ENCODE results near the gene SEMA6D.

The SEMA6D gene

DNA sequence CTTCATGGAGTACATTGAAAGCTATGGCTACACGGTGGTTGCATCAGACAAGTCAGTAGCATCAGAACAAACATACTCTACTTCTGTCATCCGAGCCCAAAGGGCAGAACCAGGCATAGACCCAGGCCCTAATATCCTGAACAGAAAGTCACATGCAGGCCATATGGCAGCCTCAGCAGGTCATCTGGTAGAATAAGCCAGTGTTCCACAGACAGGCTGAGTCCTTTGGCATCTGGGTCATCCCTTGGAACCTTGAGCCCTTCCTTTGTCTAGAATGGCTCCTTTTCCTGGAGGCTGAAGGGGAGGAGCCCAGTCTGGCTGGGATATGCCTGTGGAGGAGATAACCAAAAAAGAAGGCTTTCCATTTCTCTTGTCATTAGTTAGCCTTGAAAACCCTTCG is 29.2 kb downstream of the SEMA6D start:
- TF ChIP-seq, protein P1, sequence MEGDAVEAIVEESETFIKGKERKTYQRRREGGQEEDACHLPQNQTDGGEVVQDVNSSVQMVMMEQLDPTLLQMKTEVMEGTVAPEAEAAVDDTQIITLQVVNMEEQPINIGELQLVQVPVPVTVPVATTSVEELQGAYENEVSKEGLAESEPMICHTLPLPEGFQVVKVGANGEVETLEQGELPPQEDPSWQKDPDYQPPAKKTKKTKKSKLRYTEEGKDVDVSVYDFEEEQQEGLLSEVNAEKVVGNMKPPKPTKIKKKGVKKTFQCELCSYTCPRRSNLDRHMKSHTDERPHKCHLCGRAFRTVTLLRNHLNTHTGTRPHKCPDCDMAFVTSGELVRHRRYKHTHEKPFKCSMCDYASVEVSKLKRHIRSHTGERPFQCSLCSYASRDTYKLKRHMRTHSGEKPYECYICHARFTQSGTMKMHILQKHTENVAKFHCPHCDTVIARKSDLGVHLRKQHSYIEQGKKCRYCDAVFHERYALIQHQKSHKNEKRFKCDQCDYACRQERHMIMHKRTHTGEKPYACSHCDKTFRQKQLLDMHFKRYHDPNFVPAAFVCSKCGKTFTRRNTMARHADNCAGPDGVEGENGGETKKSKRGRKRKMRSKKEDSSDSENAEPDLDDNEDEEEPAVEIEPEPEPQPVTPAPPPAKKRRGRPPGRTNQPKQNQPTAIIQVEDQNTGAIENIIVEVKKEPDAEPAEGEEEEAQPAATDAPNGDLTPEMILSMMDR (IDR thresholded peaks at IDR 0.05; ENCODE audit: low read depth, low read length): no peak
- H3K4me3 ChIP-seq (replicated peaks in 1 of 2; ENCODE audit: low read depth in 2 of 2, low read length in 2 of 2): no peak overlapping the region
- no peak for DNase-seq (ENCODE audit: low read depth in 2 of 2)

DNA sequence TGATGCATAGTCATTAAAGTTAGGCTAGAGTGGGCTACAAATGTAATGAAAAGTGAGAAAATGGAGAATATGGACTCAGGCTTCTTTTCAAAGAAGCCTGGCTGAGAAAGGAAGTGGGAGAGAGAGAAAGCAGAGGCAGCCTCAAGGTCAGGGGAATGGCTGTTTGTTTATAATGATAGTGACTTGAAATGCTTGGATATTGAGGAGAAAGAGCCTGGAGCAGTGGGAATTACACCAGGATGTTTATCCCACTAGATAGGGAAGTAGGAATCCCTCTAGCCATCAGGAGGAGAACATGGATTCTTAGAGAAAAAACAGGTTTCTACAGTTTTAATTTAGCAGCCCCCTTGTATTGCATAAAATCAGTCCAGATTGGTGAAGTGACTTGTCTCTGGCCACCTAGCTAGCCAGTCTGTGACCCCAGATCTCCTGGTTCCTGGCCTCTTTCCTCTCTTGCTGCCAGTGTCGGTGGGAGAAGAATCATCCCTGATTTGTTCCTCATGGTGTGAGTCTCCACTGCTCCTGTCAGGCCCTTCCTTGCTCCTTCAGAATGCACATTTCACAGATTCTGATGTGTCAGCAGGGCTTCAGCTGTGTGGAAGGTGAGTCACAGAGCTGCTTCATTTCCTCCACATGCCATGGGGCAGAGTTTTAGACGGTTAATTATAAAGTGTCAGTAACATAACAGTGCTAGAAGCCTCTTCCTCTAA is 32.9 kb downstream of the SEMA6D start:
- H3K4me3 ChIP-seq (replicated peaks in 1 of 2; ENCODE audit: low read depth in 2 of 2, low read length in 2 of 2): no peak overlapping the region
- TF ChIP-seq, protein P1 (IDR thresholded peaks at IDR 0.05; ENCODE audit: low read depth, low read length): no peak
- peak; percentile 49 to 84 for DNase-seq (ENCODE audit: low read depth in 2 of 2)

DNA sequence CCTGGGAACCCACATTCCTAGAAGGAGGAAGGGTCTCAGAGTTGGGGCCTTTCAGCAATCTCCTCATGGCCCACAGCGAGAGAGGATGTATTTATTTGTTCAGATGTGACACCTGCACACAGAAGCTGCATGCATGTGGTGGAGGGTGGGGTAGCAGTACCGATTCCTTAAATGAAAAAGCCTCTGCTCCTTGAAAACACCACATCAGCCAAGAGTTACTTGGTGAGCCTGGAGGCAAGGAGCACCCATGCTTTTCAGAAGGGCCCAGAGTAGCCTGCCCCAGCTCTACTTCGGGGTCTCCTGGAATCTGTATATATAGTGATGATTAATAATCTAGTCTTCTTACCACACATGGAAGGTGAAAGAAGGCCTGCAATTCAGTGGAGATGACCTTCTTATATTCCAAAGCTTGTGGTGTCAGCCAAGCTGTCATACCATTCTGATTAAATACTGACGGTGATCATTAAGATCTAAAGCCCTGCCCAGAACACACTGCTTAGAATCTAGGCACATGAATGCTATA is 33.5 kb downstream of the SEMA6D start:
- H3K4me3 ChIP-seq (replicated peaks in 1 of 2; ENCODE audit: low read depth in 2 of 2, low read length in 2 of 2): no peak overlapping the region
- TF ChIP-seq, protein P1 (IDR thresholded peaks at IDR 0.05; ENCODE audit: low read depth, low read length): no peak
- no peak for DNase-seq (ENCODE audit: low read depth in 2 of 2)

DNA sequence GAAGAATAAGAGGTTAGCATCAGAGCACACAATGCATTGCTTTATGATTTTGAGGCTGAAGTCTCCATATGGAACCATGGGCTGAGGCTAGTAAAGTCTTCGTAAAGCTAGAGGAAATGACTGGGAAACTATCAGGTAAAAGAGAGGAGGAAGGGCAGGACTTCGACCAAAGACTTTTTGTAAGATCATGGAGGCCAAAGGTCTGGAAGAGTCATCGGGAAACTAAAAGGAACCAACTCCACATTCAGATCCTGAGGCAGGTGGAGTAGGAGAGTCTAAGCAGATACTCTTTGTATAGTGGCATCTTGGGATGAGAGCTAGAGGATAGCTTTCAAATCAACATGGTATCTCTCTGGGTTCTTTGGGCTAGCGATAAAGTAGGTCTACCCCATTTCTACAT is 36.3 kb downstream of the SEMA6D start:
- TF ChIP-seq, protein P1 (IDR thresholded peaks at IDR 0.05; ENCODE audit: low read depth, low read length): no peak
- no peak for DNase-seq (ENCODE audit: low read depth in 2 of 2)
- no peak overlapping the region for H3K4me3 ChIP-seq (replicated peaks in 1 of 2; ENCODE audit: low read depth in 2 of 2, low read length in 2 of 2)

DNA sequence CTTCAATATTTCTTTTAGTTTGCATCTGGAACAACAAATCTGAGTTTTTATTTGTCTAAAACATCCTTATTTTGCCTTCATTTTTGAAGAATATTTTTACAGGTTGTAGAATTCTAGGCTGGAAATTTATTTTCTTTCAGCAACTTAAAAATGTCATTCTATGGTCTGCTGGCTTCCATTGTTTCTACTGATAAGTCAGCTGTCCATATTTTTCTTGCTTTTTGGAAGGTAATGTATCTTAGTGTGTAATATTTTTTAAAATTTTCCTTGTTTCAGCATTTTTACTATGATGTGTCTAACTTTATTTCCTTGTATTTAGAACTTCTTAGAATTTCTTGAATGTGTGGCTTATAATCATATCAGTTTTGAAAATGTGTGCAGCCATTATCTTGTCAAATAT is 37.0 kb downstream of the SEMA6D start:
- H3K4me3 ChIP-seq (replicated peaks in 1 of 2; ENCODE audit: low read depth in 2 of 2, low read length in 2 of 2): no peak overlapping the region
- DNase-seq (ENCODE audit: low read depth in 2 of 2): peak in 1 of 2 donors; percentile 5
- TF ChIP-seq, protein P1 (IDR thresholded peaks at IDR 0.05; ENCODE audit: low read depth, low read length): no peak

DNA sequence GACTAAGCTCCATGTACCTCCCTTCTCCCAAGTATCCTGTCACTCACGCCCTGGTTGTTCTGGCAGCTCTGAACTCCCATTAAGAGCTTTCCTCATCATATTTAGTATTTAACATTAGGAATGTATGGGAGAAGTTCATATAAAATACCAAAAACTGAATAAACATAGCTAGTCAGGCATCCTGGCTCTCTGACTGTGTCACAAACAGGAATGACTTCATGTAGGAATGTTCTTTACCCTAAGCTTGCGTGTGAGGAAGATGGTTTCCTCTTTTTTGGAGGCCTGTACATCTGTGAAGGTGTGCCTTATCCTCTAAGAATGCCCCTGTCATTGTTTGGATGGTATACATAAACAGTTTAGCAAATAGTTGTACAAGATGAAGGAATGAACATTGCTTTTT is 38.6 kb downstream of the SEMA6D start:
- TF ChIP-seq, protein P1 (IDR thresholded peaks at IDR 0.05; ENCODE audit: low read depth, low read length): no peak
- H3K4me3 ChIP-seq (replicated peaks in 1 of 2; ENCODE audit: low read depth in 2 of 2, low read length in 2 of 2): no peak overlapping the region
- DNase-seq (ENCODE audit: low read depth in 2 of 2): peak in 1 of 2 donors; percentile 22
